Endothelial cell (in vitro differentiated cells): ENCODE data around the gene RPH3AL. TPM values are rescaled to one million over a fixed set of nuclear protein-coding genes. Genes with fewer than 3 reads are reported as not detected.

ENCODE experiments used
- DNase-seq: peaks from one replicate; pipeline ENCODE4 v3.0.0; 2021; ENCODE audit warnings: low spot score
- H3K27ac Mint-ChIP-seq: one replicate; pipeline ENCODE4 v1.8.0; 2021; ENCODE audit warnings: mixed read lengths, inconsistent platforms; ENCODE audit not compliant: unreplicated experiment
- H3K27me3 Mint-ChIP-seq: one replicate; pipeline ENCODE4 v1.8.0; 2021; ENCODE audit warnings: mild to moderate bottlenecking, moderate library complexity, mixed read lengths, inconsistent platforms; ENCODE audit not compliant: unreplicated experiment
- H3K36me3 Mint-ChIP-seq: one replicate; pipeline ENCODE4 v1.8.0; 2021; ENCODE audit warnings: mild to moderate bottlenecking, low read depth, mixed read lengths, inconsistent platforms; ENCODE audit not compliant: unreplicated experiment
- H3K4me1 Mint-ChIP-seq: one replicate; pipeline ENCODE4 v1.8.0; 2021; ENCODE audit warnings: mild to moderate bottlenecking, mixed read lengths, inconsistent platforms; ENCODE audit not compliant: unreplicated experiment
- H3K4me3 Mint-ChIP-seq: one replicate; pipeline ENCODE4 v1.8.0; 2021; ENCODE audit warnings: mild to moderate bottlenecking, mixed read lengths, inconsistent platforms; ENCODE audit not compliant: unreplicated experiment
- H3K9me3 Mint-ChIP-seq: one replicate; pipeline ENCODE4 v1.8.0; 2021; ENCODE audit warnings: mixed read lengths, inconsistent platforms; ENCODE audit not compliant: unreplicated experiment
- CTCF ChIP-seq: fragments of 200-600 bp; sonication (generic); IDR thresholded peaks from one replicate; pipeline ENCODE4 v1.5.0; 2021; ENCODE audit warnings: antibody characterized with exemption; ENCODE audit not compliant: unreplicated experiment
- total RNA-seq: library from RNA; stranded (reverse); fragmentation: NEBNext Ultra II Directional; extraction: Animal tissue kit (Norgen Biotek cat#: 25700); gene quantifications from one replicate; pipeline ENCODE4 v1.2.1, GENCODE V29; 2021; ENCODE audit not compliant: unreplicated experiment

Gene RPH3AL
- total RNA-seq, 1 donor from 2014 or later: 3.4 TPM

DNA sequence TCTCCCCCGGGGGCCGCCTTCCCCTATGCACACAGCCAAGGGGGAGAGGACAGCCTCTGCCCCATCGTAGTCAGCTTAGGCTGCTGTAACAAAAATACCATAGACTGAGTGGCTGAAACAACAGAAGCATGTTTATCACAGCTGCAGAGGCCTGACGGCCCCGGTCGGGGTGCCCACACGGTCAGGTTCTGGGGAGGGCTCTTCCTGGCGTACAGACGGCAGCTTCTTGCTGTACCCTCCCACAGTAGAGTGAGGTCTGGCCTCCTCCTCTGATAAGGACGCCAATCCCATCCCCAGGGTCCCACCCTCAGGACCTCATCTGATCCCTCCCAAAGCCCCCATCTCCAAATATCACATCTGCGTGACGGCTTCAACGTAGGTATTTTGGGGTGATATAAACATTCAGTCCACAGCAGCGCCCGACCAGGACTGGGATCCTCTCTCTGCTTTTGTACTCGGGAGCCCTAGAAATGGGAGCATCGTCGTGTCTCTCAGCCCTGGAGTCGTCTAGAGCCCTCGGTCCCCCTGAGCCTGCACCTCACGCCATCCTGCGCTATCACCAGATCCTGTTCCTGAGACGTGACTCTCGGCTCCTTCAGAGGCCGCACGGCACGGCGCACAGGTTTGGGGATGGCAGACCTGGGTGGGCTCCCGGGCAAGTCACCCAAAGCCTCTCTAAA is 67.8 kb downstream of the RPH3AL start:
- DNase-seq: no peak
- Mint-ChIP-seq H3K4me3 (no peak overlapping the region), H3K36me3 (peaks cover 3% of the 10 kb centered on the region), H3K9me3 (no peaks in the 10 kb centered on the region), H3K27me3 (peaks cover 3% of the 10 kb centered on the region), H3K4me1 (peaks cover 3% of the 10 kb centered on the region), H3K27ac (no peak overlapping the region)
- no peak for TF ChIP-seq CTCF

DNA sequence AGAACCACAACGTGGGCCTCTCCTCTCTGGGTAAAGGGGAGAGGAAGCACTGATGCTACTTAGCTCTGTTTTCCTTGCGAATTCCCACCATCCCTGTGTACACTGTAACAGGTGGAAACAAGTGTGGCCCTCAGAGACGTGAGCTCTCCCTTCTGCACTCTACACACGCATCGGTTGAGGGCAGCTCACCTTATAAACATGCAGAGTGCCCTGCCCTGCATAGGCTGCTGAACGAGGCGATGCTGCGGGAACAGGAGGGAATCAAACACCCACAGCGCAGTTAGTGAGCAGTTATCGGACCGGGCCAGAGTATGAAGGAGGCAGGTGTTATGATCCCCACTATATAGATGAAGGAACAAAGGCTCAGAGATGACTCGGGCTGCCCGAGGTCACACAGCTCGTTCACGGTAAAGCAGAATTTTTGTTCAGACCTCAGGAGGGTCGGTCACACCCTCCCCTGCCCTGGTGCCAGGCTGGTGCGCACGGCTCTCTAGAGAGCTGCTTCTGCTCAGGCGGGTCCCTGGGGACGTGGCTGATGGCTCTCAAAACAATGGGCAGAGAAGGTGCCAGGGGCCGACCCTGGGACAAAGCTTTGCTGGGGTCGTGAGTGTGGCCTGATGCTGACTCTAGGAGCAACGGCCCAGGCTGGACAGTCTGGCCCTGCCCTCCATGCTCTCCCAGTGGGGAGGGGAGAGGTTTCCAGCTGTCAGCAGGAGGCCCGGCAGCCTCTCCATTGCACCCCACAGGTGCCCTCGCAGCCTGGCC is 68.5 kb downstream of the RPH3AL start:
- peaks cover 6% of the 10 kb centered on the region for H3K4me1 Mint-ChIP-seq
- H3K27me3 Mint-ChIP-seq: peaks cover 2% of the 10 kb centered on the region
- no peaks in the 10 kb centered on the region for H3K9me3 Mint-ChIP-seq
- H3K27ac Mint-ChIP-seq: peak overlapping the region; percentile 22
- TF ChIP-seq CTCF: no peak
- H3K36me3 Mint-ChIP-seq: peaks cover 3% of the 10 kb centered on the region
- no peak for DNase-seq
- H3K4me3 Mint-ChIP-seq: no peak overlapping the region

GRCh38 chr17:282912-283882 is 69.4 kb downstream of the RPH3AL start:
- Mint-ChIP-seq H3K27ac (peak overlapping the region; percentile 22), H3K27me3 (peaks cover 2% of the 10 kb centered on the region), H3K36me3 (peaks cover 3% of the 10 kb centered on the region), H3K4me3 (no peak overlapping the region), H3K9me3 (no peaks in the 10 kb centered on the region), H3K4me1 (peaks cover 6% of the 10 kb centered on the region)
- no peak for TF ChIP-seq CTCF
- DNase-seq: no peak

GRCh38 chr17:282000-282911 is 70.4 kb downstream of the RPH3AL start:
- no peak for TF ChIP-seq CTCF
- Mint-ChIP-seq H3K36me3 (peaks cover 3% of the 10 kb centered on the region), H3K4me3 (no peak overlapping the region), H3K27me3 (peaks cover 2% of the 10 kb centered on the region), H3K27ac (no peak overlapping the region), H3K4me1 (peaks cover 6% of the 10 kb centered on the region), H3K9me3 (no peaks in the 10 kb centered on the region)
- DNase-seq: no peak
